Neural progenitor cell (in vitro differentiated cells): ENCODE results near the gene CIC. TPM values are rescaled to one million over a fixed set of nuclear protein-coding genes. Genes with fewer than 3 reads are reported as not detected.

Experiments used
- DNase-seq: peaks from one replicate; pipeline ENCODE4 v3.0.0-alpha.2; 2016; ENCODE audit warnings: low spot score
- H2AFZ ChIP-seq: fragments of 200-600 bp; sonication (generic); replicated peaks from 2 replicates; pipeline ENCODE4 v1.6.1; 2016; ENCODE audit warnings: antibody characterized with exemption
- H3F3A ChIP-seq: fragments of 200-600 bp; sonication (generic); 2 replicates; pipeline ENCODE4 v1.6.1; 2016; ENCODE audit warnings: antibody characterized with exemption, low read depth
- H3K27ac ChIP-seq: fragments of 200-600 bp; sonication (generic); 2 replicates; pipeline ENCODE4 v1.5.1; 2016; ENCODE audit warnings: mild to moderate bottlenecking
- H3K27me3 ChIP-seq: fragments of 200-600 bp; sonication (generic); 2 replicates; pipeline ENCODE4 v1.6.1; 2016; ENCODE audit warnings: mild to moderate bottlenecking, moderate library complexity
- H3K36me3 ChIP-seq: fragments of 200-600 bp; sonication (generic); 2 replicates; pipeline ENCODE4 v1.5.1; 2016
- H3K4me1 ChIP-seq: fragments of 200-600 bp; sonication (generic); 2 replicates; pipeline ENCODE4 v1.6.1; 2016; ENCODE audit warnings: mixed run types
- H3K4me2 ChIP-seq: fragments of 200-600 bp; sonication (generic); 2 replicates; pipeline ENCODE4 v1.6.1; 2016
- H3K4me3 ChIP-seq: fragments of 200-600 bp; sonication (generic); 2 replicates; pipeline ENCODE4 v1.5.1; 2016
- H3K79me2 ChIP-seq: fragments of 200-600 bp; sonication (generic); 2 replicates; pipeline ENCODE4 v1.6.1; 2016; ENCODE audit warnings: low read depth
- H3K9ac ChIP-seq: fragments of 200-600 bp; sonication (generic); 2 replicates; pipeline ENCODE4 v1.6.1; 2016
- H3K9me3 ChIP-seq: fragments of 200-600 bp; sonication (generic); 2 replicates; pipeline ENCODE4 v1.5.1; 2016; ENCODE audit warnings: low read depth
- H4K20me1 ChIP-seq: fragments of 200-600 bp; sonication (generic); 2 replicates; pipeline ENCODE4 v1.6.1; 2016; ENCODE audit warnings: low read depth
- H3K27ac Mint-ChIP-seq: 3 replicates; pipeline ENCODE4 v1.8.0; 2021; ENCODE audit warnings: mixed read lengths
- H3K27me3 Mint-ChIP-seq: 2 replicates; pipeline ENCODE4 v1.8.0; 2022; ENCODE audit warnings: low read depth, mild to moderate bottlenecking, inconsistent platforms, moderate library complexity, mixed read lengths; ENCODE audit not compliant: insufficient read depth
- H3K36me3 Mint-ChIP-seq: 3 replicates; pipeline ENCODE4 v1.8.0; 2021; ENCODE audit warnings: mixed read lengths
- H3K4me1 Mint-ChIP-seq: 3 replicates; pipeline ENCODE4 v1.8.0; 2021; ENCODE audit warnings: mixed read lengths
- H3K4me3 Mint-ChIP-seq: 3 replicates; pipeline ENCODE4 v1.8.0; 2021; ENCODE audit warnings: mild to moderate bottlenecking, moderate library complexity, mixed read lengths
- H3K9me3 Mint-ChIP-seq: 3 replicates; pipeline ENCODE4 v1.8.0; 2020; ENCODE audit warnings: mixed read lengths
- EZH2 ChIP-seq: fragments of 200-600 bp; sonication (generic); IDR thresholded peaks from 2 replicates; pipeline ENCODE4 v1.6.1; 2017; ENCODE audit warnings: antibody characterized with exemption, mild to moderate bottlenecking, moderate library complexity
- EZH2phosphoT487 ChIP-seq: fragments of 200-600 bp; sonication (generic); IDR thresholded peaks from 2 replicates; pipeline ENCODE4 v1.6.1; 2017; ENCODE audit warnings: antibody characterized with exemption
- total RNA-seq: library from RNA; depleted of rRNA; stranded (reverse); fragments of >200 nt; gene quantifications from 2 replicates; pipeline ENCODE4 v1.2.3, GENCODE V29; 2015; ENCODE audit warnings: low replicate concordance
- TF ChIP-seq, protein P1 (sequence below): fragments of 200-600 bp; sonication (generic); IDR thresholded peaks from 2 replicates; pipeline ENCODE4 v1.5.1; 2017; ENCODE audit warnings: antibody characterized with exemption, mild to moderate bottlenecking

Gene CIC
- total RNA-seq, 1 donor from 2014 or later = 5.2 TPM

DNA sequence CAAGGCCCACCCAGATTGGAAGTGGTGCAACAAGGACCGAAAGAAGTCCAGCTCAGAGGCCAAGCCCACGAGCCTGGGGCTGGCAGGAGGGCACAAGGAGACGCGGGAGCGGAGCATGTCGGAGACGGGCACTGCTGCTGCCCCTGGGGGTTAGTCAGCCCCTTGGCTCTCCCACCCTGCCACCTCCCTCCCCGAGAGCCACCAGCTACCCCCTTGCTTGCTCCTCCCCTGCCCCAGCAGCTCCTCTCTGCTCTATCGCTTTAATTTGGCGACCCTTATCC, 18.7 kb downstream of the CIC start:
- Mint-ChIP-seq H3K4me1 (peaks cover 16% of the 10 kb centered on the region), H3K27me3 (peaks cover 6% of the 10 kb centered on the region), H3K4me3 (no peak overlapping the region), H3K27ac (no peak overlapping the region), H3K36me3 (peaks cover 16% of the 10 kb centered on the region), H3K9me3 (no peaks in the 10 kb centered on the region)
- Histone ChIP-seq H3K36me3 (no peaks in the 10 kb centered on the region), H3K27me3 (no peaks in the 10 kb centered on the region), H4K20me1 (peaks cover 69% of the 10 kb centered on the region), H3K27ac (no peak overlapping the region), H3K9ac (no peak overlapping the region), H3K9me3 (no peaks in the 10 kb centered on the region), H3K4me3 (no peak overlapping the region), H3K4me2 (no peak overlapping the region), H3K79me2 (peaks cover 26% of the 10 kb centered on the region), H3K4me1 (peaks cover 18% of the 10 kb centered on the region), H3F3A (peaks cover 17% of the 10 kb centered on the region), H2AFZ (no peak overlapping the region)
- no peak for DNase-seq
- TF ChIP-seq EZH2 = no peak
- no peak for TF ChIP-seq EZH2phosphoT487
- TF ChIP-seq, protein P1, sequence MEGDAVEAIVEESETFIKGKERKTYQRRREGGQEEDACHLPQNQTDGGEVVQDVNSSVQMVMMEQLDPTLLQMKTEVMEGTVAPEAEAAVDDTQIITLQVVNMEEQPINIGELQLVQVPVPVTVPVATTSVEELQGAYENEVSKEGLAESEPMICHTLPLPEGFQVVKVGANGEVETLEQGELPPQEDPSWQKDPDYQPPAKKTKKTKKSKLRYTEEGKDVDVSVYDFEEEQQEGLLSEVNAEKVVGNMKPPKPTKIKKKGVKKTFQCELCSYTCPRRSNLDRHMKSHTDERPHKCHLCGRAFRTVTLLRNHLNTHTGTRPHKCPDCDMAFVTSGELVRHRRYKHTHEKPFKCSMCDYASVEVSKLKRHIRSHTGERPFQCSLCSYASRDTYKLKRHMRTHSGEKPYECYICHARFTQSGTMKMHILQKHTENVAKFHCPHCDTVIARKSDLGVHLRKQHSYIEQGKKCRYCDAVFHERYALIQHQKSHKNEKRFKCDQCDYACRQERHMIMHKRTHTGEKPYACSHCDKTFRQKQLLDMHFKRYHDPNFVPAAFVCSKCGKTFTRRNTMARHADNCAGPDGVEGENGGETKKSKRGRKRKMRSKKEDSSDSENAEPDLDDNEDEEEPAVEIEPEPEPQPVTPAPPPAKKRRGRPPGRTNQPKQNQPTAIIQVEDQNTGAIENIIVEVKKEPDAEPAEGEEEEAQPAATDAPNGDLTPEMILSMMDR = no peak

DNA sequence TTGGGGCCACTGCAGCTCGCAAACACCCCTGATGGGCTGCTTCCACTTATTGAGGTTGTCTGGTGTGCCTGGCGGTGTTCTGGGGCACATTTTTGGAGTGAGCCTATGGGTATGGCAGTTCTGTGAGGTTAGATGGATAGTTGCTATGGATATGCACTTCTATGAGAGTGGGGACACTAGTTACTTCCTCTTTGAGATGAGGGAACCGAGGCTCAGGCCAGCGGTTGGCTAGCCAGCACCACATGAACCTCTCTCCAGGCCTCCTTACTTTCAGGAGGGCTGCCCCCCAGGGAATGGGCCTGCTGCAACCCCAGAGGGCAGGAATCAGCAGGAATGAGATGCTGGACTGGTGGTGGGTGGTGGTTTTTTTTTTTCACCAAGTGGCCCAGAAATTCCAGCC, 19.3 kb downstream of the CIC start:
- Mint-ChIP-seq H3K4me1 (peaks cover 19% of the 10 kb centered on the region), H3K27ac (no peak overlapping the region)
- H3K36me3 ChIP-seq = no peaks in the 10 kb centered on the region

DNA sequence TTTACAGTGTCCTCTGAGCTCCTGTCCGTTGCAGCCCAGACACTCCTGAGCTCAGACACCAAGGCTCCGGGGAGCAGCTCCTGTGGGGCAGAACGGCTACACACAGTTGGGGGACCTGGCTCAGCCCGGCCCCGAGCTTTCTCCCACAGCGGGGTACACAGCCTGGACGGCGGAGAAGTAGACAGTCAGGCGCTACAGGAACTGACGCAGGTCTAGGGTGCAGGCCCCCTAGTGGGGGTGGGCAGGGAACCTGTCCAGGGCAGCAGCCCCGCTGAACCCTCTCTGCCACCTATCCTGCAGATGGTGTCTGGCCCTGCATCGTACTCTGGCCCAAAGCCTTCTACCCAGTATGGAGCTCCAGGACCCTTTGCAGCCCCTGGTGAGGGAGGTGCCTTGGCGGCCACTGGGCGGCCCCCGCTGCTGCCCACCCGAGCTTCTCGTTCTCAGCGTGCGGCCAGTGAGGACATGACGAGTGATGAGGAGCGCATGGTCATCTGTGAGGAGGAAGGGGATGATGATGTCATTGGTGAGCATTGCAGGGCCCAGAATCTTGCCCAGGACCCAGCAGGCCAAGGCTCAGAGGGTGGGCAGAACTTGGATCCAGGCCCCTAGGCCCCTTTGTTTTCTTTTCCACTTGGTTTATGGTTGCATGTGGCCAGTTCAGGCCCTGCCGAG, 20.0 kb downstream of the CIC start:
- H3K27me3 ChIP-seq = no peaks in the 10 kb centered on the region
- H4K20me1 ChIP-seq = peaks cover 71% of the 10 kb centered on the region
- no peak for TF ChIP-seq EZH2
- TF ChIP-seq, protein P1 = no peak
- no peak for TF ChIP-seq EZH2phosphoT487
- no peak overlapping the region for H3K9ac ChIP-seq
- H3K27me3 Mint-ChIP-seq = peaks cover 8% of the 10 kb centered on the region
- no peak overlapping the region for H3K4me3 ChIP-seq
- H3K4me3 Mint-ChIP-seq = no peak overlapping the region
- peaks cover 10% of the 10 kb centered on the region for H3K4me1 ChIP-seq
- H3K79me2 ChIP-seq = peaks cover 26% of the 10 kb centered on the region
- H3K36me3 ChIP-seq = no peaks in the 10 kb centered on the region
- peaks cover 18% of the 10 kb centered on the region for H3K36me3 Mint-ChIP-seq
- no peak overlapping the region for H2AFZ ChIP-seq
- H3K4me2 ChIP-seq = no peak overlapping the region
- no peaks in the 10 kb centered on the region for H3K9me3 ChIP-seq
- peak overlapping the region; percentile 20 for H3K27ac ChIP-seq
- peaks cover 19% of the 10 kb centered on the region for H3K4me1 Mint-ChIP-seq
- no peaks in the 10 kb centered on the region for H3K9me3 Mint-ChIP-seq
- DNase-seq = no peak
- no peak overlapping the region for H3K27ac Mint-ChIP-seq
- peaks cover 10% of the 10 kb centered on the region for H3F3A ChIP-seq

More for the DNA sequence above, 19.3 kb downstream of the CIC start:
- peaks cover 26% of the 10 kb centered on the region for H3K79me2 ChIP-seq
- no peak overlapping the region for H3K27ac ChIP-seq
- DNase-seq = no peak
- TF ChIP-seq, protein P1 = no peak
- TF ChIP-seq EZH2 = no peak
- no peak for TF ChIP-seq EZH2phosphoT487
- peaks cover 12% of the 10 kb centered on the region for H3K4me1 ChIP-seq
- no peak overlapping the region for H3K4me3 ChIP-seq
- H3K9me3 ChIP-seq = no peaks in the 10 kb centered on the region
- no peaks in the 10 kb centered on the region for H3K27me3 ChIP-seq
- no peak overlapping the region for H3K9ac ChIP-seq
- peaks cover 70% of the 10 kb centered on the region for H4K20me1 ChIP-seq
- Mint-ChIP-seq H3K36me3 (peaks cover 18% of the 10 kb centered on the region), H3K4me3 (no peak overlapping the region), H3K9me3 (no peaks in the 10 kb centered on the region), H3K27me3 (peaks cover 8% of the 10 kb centered on the region)
- peaks cover 10% of the 10 kb centered on the region for H3F3A ChIP-seq
- H3K4me2 ChIP-seq = no peak overlapping the region
- H2AFZ ChIP-seq = no peak overlapping the region
